IMR-90 (cell line): ENCODE data around the gene DIP2C. TPM values are rescaled to one million over a fixed set of nuclear protein-coding genes. Genes with fewer than 3 reads are reported as not detected.
"Not testable (repeated sequence)": the region's sequence is repeated elsewhere in the genome, so short reads cannot be mapped to it uniquely, and the experiment has no call there.

Experiments
- ATAC-seq: fragments of 200-7000 bp; cut with Tn5 transposase; 2 replicates; pipeline ENCODE4 v1.9.1; 2020; ENCODE audit warnings: low read depth, mild to moderate bottlenecking, moderate library complexity
- BruUV-seq: library from RNA; stranded (reverse); fragments of 400-500 nt; replicated peaks from 2 replicates; lab custom pipeline; 2021; lab: Mats Ljungman, UMichigan
- CTCF ChIA-PET: fragments of 300-600 bp; formaldehyde crosslinking; extraction: SDS; loops from one replicate; lab custom pipeline; 2021; ENCODE audit warnings: antibody characterized with exemption; lab: Yijun Ruan, JAX
- POLR2A ChIA-PET: fragments of 300-600 bp; sonication (Branson Sonifier 250); formaldehyde crosslinking; loops from one replicate; lab custom pipeline; 2022; ENCODE audit warnings: antibody characterized with exemption; ENCODE audit not compliant: unreplicated experiment; lab: Charles Lee
- DNase-seq: peaks from one replicate; pipeline ENCODE4 v3.0.0; 2013
- H2AFZ ChIP-seq: replicated peaks from 2 replicates; pipeline ENCODE3; 2013; ENCODE audit warnings: low read length, mild to moderate bottlenecking; ENCODE audit not compliant: poor library complexity
- H2AK5ac ChIP-seq: 2 replicates; pipeline ENCODE4 v1.6.1; 2013; ENCODE audit warnings: low read depth, low read length, inconsistent platforms
- H2AK9ac ChIP-seq: replicated peaks from 2 replicates; pipeline ENCODE3; 2013; ENCODE audit warnings: mild to moderate bottlenecking, low read depth, low read length, moderate library complexity; ENCODE audit not compliant: poor library complexity
- H2BK120ac ChIP-seq: 2 replicates; pipeline ENCODE4 v1.6.1; 2013; ENCODE audit warnings: low read depth, low read length, inconsistent platforms
- H2BK15ac ChIP-seq: 3 replicates; pipeline ENCODE4 v1.6.1; 2013; ENCODE audit warnings: low read depth, low read length, inconsistent platforms
- H2BK20ac ChIP-seq: 2 replicates; pipeline ENCODE4 v1.6.1; 2013; ENCODE audit warnings: low read depth, mild to moderate bottlenecking, inconsistent platforms, low read length, moderate library complexity
- H2BK5ac ChIP-seq: 2 replicates; pipeline ENCODE4 v1.6.1; 2013; ENCODE audit warnings: mild to moderate bottlenecking, low read depth, low read length, inconsistent platforms; ENCODE audit not compliant: poor library complexity, severe bottlenecking
- H3K14ac ChIP-seq: replicated peaks from 2 replicates; pipeline ENCODE4 v1.6.1; 2013; ENCODE audit warnings: low read depth, low read length, inconsistent platforms
- H3K18ac ChIP-seq: 2 replicates; pipeline ENCODE4 v1.6.1; 2013; ENCODE audit warnings: low read depth, low read length, control low read depth
- H3K23ac ChIP-seq: 2 replicates; pipeline ENCODE4 v1.6.1; 2013; ENCODE audit warnings: low read depth, low read length, inconsistent platforms
- H3K27ac ChIP-seq: 2 replicates; pipeline ENCODE4 v1.5.1; 2013; ENCODE audit warnings: mild to moderate bottlenecking, control low read depth, low read length; ENCODE audit not compliant: insufficient read depth
- H3K27me3 ChIP-seq: 2 replicates; pipeline ENCODE4 v1.6.1; 2013; ENCODE audit warnings: low read length; ENCODE audit not compliant: control insufficient read depth, insufficient read depth
- H3K36me3 ChIP-seq: 2 replicates; pipeline ENCODE4 v1.6.1; 2013; ENCODE audit warnings: low read length, mixed read lengths; ENCODE audit not compliant: control insufficient read depth, insufficient read depth
- H3K4ac ChIP-seq: 2 replicates; pipeline ENCODE4 v1.6.1; 2013; ENCODE audit warnings: low read depth, low read length, inconsistent platforms
- H3K4me1 ChIP-seq: 2 replicates; pipeline ENCODE4 v1.6.1; 2013; ENCODE audit warnings: low read length, mixed read lengths; ENCODE audit not compliant: control insufficient read depth, insufficient read depth
- H3K4me2 ChIP-seq: 2 replicates; pipeline ENCODE4 v1.6.1; 2013; ENCODE audit warnings: low read depth, mild to moderate bottlenecking, control low read depth, low read length, moderate library complexity
- H3K4me3 ChIP-seq: 2 replicates; pipeline ENCODE4 v1.5.1; 2013; ENCODE audit warnings: low read depth, mild to moderate bottlenecking, control low read depth, low read length, moderate library complexity; ENCODE audit not compliant: insufficient read depth
- H3K56ac ChIP-seq: 2 replicates; pipeline ENCODE4 v1.6.1; 2013; ENCODE audit warnings: low read length, inconsistent platforms; ENCODE audit not compliant: insufficient read depth; ENCODE audit errors: extremely low read depth
- H3K79me1 ChIP-seq, 2 experiments: 2 replicates each; pipeline ENCODE4 v1.6.1; 2013; ENCODE audit warnings: low read length in 2 of 2, inconsistent platforms in 1 of 2, low read depth in 1 of 2
- H3K9ac ChIP-seq: 2 replicates; pipeline ENCODE4 v1.6.1; 2013; ENCODE audit warnings: low read depth, low read length, control low read depth
- H3K9me1 ChIP-seq: 2 replicates; pipeline ENCODE4 v1.6.1; 2013; ENCODE audit warnings: low read length, inconsistent platforms; ENCODE audit not compliant: insufficient read depth
- H3K9me3 ChIP-seq: 2 replicates; pipeline ENCODE4 v1.6.1; 2013; ENCODE audit warnings: low read length; ENCODE audit not compliant: control insufficient read depth, insufficient read depth
- H4K20me1 ChIP-seq: 2 replicates; pipeline ENCODE4 v1.6.1; 2013; ENCODE audit warnings: low read length, inconsistent platforms; ENCODE audit not compliant: insufficient read depth
- H4K5ac ChIP-seq: 2 replicates; pipeline ENCODE4 v1.6.1; 2013; ENCODE audit warnings: mild to moderate bottlenecking, low read depth, low read length, control low read depth
- H4K8ac ChIP-seq, 2 experiments: 2 replicates each; pipeline ENCODE4 v1.6.1; 2013; ENCODE audit warnings: low read depth in 2 of 2, low read length in 2 of 2, control low read depth in 1 of 2, inconsistent platforms in 1 of 2
- H4K91ac ChIP-seq: 2 replicates; pipeline ENCODE4 v1.6.1; 2013; ENCODE audit warnings: low read depth, low read length, inconsistent platforms; ENCODE audit not compliant: insufficient read depth
- WGBS, 2 experiments: methylation state at CpG; one replicate each; pipeline versions ENCODE4 v1.1.5 to v1.1.7; 2013; ENCODE audit warnings: missing lambda C conversion rate in 2 of 2; ENCODE audit not compliant: insufficient read length in 1 of 2; ENCODE audit errors: extremely low coverage in 2 of 2; 5-methylcytosine and 5-hydroxymethylcytosine counted together
- dilution Hi-C: fragments of 300-500 bp; cut with HindIII; formaldehyde crosslinking; loops from one replicate; pipeline ENCODE4 v1.14.3; 2018; ENCODE audit warnings: low sequenced_read_pairs; ENCODE audit not compliant: unreplicated experiment
- in situ Hi-C: fragments of 300-500 bp; cut with MboI; formaldehyde crosslinking; loops from 3 replicates; pipeline ENCODE4 v1.14.3; 2019; ENCODE audit warnings: low sequenced_read_pairs, inconsistent platforms, mixed read lengths
- intact Hi-C: fragments of 100-400 bp; cut with micrococcal nuclease; formaldehyde crosslinking; loops from 2 replicates; pipeline ENCODE4 v1.10.0; 2022
- polyA plus RNA-seq, 3 experiments: library from polyadenylated mRNA; depleted of rRNA; stranded (reverse); fragments of >200 nt; gene quantifications; 2 replicates each; pipeline ENCODE4 v1.2.3, GENCODE V29; 2012; ENCODE audit warnings: low replicate concordance in 1 of 3
- total RNA-seq: library from RNA; depleted of rRNA; stranded (reverse); fragments of >200 nt; gene quantifications from 2 replicates; pipeline ENCODE4 v1.2.3, GENCODE V29; 2012

Gene DIP2C
- total and polyA plus RNA-seq, 2 of the 4 experiments (the other 2 are of a cell fraction), result 8.6 to 17.3 TPM

- in situ Hi-C loops, dilution Hi-C loops: not testable (repeated sequence)
These were observed 10.7 kb upstream of the DIP2C start for GRCh38 chr10:700183-700582.

More at GRCh38 chr10:700183-700582, 10.7 kb upstream of the DIP2C start:
- H3K4ac ChIP-seq, H3K9me1 ChIP-seq, H3K36me3 ChIP-seq, H3K4me2 ChIP-seq, H3K4me1 ChIP-seq, H3K9ac ChIP-seq, H3K9me3 ChIP-seq, H3K56ac ChIP-seq, H2BK120ac ChIP-seq, H2AFZ ChIP-seq, BruUV-seq, H3K14ac ChIP-seq, H4K20me1 ChIP-seq, H2AK9ac ChIP-seq, CTCF ChIA-PET, H4K5ac ChIP-seq, H2BK15ac ChIP-seq, H3K23ac ChIP-seq, H4K91ac ChIP-seq, H2BK20ac ChIP-seq, H2BK5ac ChIP-seq, ATAC-seq, intact Hi-C loops, H4K8ac ChIP-seq, H3K4me3 ChIP-seq, H2AK5ac ChIP-seq, POLR2A ChIA-PET, H3K18ac ChIP-seq, H3K27ac ChIP-seq, H3K79me1 ChIP-seq, DNase-seq: not testable (repeated sequence)
- 77% methylated on average over 4 of the region's 6 CpGs; no CpG with 5 or more reads in 1 of the 2 experiments for WGBS, 2 experiments
- H3K27me3 ChIP-seq, result peaks cover 34% of the 10 kb centered on the region
